MM.1S (cell line): ENCODE results near the gene TBC1D10B.

Source experiments
- DNase-seq: peaks from one replicate; pipeline ENCODE4 v3.0.0-alpha.2; 2015
- H2AFZ ChIP-seq: fragments of 300-600 bp; sonication (generic); 2 replicates; pipeline ENCODE4 v1.6.0; 2016; ENCODE audit warnings: antibody characterized with exemption, low read length
- H3F3A ChIP-seq: fragments of 300-600 bp; sonication (generic); 2 replicates; pipeline ENCODE4 v1.6.1; 2016; ENCODE audit warnings: mild to moderate bottlenecking, antibody characterized with exemption, low read length, moderate library complexity, mixed read lengths; ENCODE audit not compliant: insufficient read depth
- H3K27ac ChIP-seq: fragments of 300-600 bp; sonication (generic); 2 replicates; pipeline ENCODE4 v1.5.1; 2016; ENCODE audit warnings: mild to moderate bottlenecking, low read length
- H3K27me3 ChIP-seq: fragments of 300-600 bp; sonication (generic); replicated peaks from 2 replicates; pipeline ENCODE4 v1.6.0; 2016; ENCODE audit warnings: low read length; ENCODE audit not compliant: insufficient read depth
- H3K36me3 ChIP-seq: fragments of 300-600 bp; sonication (generic); replicated peaks from 2 replicates; pipeline ENCODE4 v1.6.1; 2016; ENCODE audit warnings: mild to moderate bottlenecking, low read length, mixed read lengths; ENCODE audit not compliant: insufficient read depth
- H3K4me1 ChIP-seq: fragments of 300-600 bp; sonication (generic); 2 replicates; pipeline ENCODE4 v1.6.1; 2016; ENCODE audit warnings: low read length, mixed read lengths
- H3K4me2 ChIP-seq: fragments of 300-600 bp; sonication (generic); 2 replicates; pipeline ENCODE4 v1.6.0; 2016; ENCODE audit warnings: low read depth, low read length
- H3K4me3 ChIP-seq: fragments of 300-600 bp; sonication (generic); 2 replicates; pipeline ENCODE4 v1.5.1; 2016; ENCODE audit warnings: low read length, mixed read lengths
- H3K79me2 ChIP-seq: fragments of 300-600 bp; sonication (generic); 2 replicates; pipeline ENCODE4 v1.6.1; 2016; ENCODE audit warnings: mixed run types, low read length, mixed read lengths
- H3K9ac ChIP-seq: fragments of 300-600 bp; sonication (generic); 2 replicates; pipeline ENCODE4 v1.6.1; 2016; ENCODE audit warnings: low read length, mixed read lengths
- H3K9me2 ChIP-seq: fragments of 300-600 bp; sonication (generic); replicated peaks from 2 replicates; pipeline ENCODE4 v1.6.1; 2016; ENCODE audit warnings: mild to moderate bottlenecking, low read length, mixed read lengths; ENCODE audit not compliant: insufficient read depth
- H3K9me3 ChIP-seq: fragments of 300-600 bp; sonication (generic); replicated peaks from 2 replicates; pipeline ENCODE4 v1.6.1; 2016; ENCODE audit warnings: mild to moderate bottlenecking, low read length, mixed read lengths; ENCODE audit not compliant: insufficient read depth
- H4K20me1 ChIP-seq: fragments of 300-600 bp; sonication (generic); 2 replicates; pipeline ENCODE4 v1.6.1; 2016; ENCODE audit warnings: mild to moderate bottlenecking, low read length, moderate library complexity, mixed read lengths; ENCODE audit not compliant: insufficient read depth
- EZH2 ChIP-seq: fragments of 300-600 bp; sonication (generic); optimal IDR thresholded peaks from 2 replicates; pipeline ENCODE3; 2017; ENCODE audit warnings: low read depth, mild to moderate bottlenecking, antibody characterized with exemption, low read length, mixed read lengths
- EZH2phosphoT487 ChIP-seq: fragments of 300-600 bp; sonication (generic); IDR thresholded peaks from 2 replicates; pipeline ENCODE4 v1.6.1; 2018; ENCODE audit warnings: antibody characterized with exemption, low read length
- TF ChIP-seq, protein P1 (sequence below): fragments of 300-600 bp; sonication (generic); IDR thresholded peaks from 2 replicates; pipeline ENCODE4 v1.5.1; 2016; ENCODE audit warnings: antibody characterized with exemption, low read length, mixed read lengths

The TBC1D10B gene

DNA sequence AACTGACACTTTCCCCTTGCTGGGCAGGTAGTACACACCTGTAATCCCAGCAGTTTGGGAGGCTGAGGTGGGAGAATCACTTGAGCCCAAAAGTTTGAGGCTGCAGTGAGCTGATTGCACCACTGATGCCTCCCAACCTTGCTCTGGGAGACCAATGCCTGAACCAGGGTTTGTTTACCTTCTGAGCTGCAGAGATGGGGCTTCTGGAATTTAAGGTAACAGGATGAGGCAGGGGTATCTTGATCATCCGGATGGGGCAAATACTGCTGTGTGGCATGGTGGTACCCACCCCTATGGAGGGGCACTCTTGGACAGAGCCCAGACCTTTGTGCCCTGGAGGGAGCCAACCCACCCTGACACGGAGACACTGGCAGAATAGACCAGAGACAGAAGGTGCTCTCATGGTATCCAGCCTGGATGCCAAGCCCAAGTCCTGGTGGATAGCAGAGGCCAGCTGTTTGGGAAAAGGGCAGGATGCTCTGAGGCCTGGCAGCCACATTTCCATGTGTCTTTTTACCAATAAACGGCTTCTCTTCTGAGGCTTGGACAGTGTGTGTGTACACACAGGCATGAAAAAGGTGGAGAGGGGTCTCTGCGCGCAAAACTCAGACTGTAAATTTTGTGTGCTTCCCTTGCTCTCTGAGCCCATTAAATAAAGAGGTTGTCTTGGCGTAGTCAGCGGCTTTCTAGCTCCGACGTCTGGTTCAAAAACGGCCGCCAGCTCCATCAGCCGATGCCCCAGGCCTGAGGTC is 29.3 kb upstream of the TBC1D10B start:
- H3K9me2 ChIP-seq, result no peaks in the 10 kb centered on the region
- peak overlapping the region; percentile 92; the same call in 1 of the 2 replicates for H2AFZ ChIP-seq
- H3K9me3 ChIP-seq, result no peaks in the 10 kb centered on the region
- H3K4me2 ChIP-seq, result peak overlapping the region; percentile 93
- peaks cover 24% of the 10 kb centered on the region for H3F3A ChIP-seq
- H3K79me2 ChIP-seq, result peaks cover 25% of the 10 kb centered on the region
- H3K4me1 ChIP-seq, result 0 out of 2 replicates have a peak, but pooled peaks cover 4% of the 10 kb centered on the region
- H3K36me3 ChIP-seq, result 0 out of 2 replicates have a peak, but pooled peaks cover 2% of the 10 kb centered on the region
- peak overlapping the region; percentile 78 for H3K4me3 ChIP-seq
- peak overlapping the region; percentile 78; the same call in 1 of the 2 replicates for H3K9ac ChIP-seq
- no peak overlapping the region; the same call in 1 of the 2 replicates for H3K27ac ChIP-seq
- no peak for DNase-seq
- H4K20me1 ChIP-seq, result no peaks in the 10 kb centered on the region
- H3K27me3 ChIP-seq, result no peaks in the 10 kb centered on the region
- TF ChIP-seq, protein P1, sequence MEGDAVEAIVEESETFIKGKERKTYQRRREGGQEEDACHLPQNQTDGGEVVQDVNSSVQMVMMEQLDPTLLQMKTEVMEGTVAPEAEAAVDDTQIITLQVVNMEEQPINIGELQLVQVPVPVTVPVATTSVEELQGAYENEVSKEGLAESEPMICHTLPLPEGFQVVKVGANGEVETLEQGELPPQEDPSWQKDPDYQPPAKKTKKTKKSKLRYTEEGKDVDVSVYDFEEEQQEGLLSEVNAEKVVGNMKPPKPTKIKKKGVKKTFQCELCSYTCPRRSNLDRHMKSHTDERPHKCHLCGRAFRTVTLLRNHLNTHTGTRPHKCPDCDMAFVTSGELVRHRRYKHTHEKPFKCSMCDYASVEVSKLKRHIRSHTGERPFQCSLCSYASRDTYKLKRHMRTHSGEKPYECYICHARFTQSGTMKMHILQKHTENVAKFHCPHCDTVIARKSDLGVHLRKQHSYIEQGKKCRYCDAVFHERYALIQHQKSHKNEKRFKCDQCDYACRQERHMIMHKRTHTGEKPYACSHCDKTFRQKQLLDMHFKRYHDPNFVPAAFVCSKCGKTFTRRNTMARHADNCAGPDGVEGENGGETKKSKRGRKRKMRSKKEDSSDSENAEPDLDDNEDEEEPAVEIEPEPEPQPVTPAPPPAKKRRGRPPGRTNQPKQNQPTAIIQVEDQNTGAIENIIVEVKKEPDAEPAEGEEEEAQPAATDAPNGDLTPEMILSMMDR, result no peak
- TF ChIP-seq EZH2, result no peak
- no peak for TF ChIP-seq EZH2phosphoT487

DNA sequence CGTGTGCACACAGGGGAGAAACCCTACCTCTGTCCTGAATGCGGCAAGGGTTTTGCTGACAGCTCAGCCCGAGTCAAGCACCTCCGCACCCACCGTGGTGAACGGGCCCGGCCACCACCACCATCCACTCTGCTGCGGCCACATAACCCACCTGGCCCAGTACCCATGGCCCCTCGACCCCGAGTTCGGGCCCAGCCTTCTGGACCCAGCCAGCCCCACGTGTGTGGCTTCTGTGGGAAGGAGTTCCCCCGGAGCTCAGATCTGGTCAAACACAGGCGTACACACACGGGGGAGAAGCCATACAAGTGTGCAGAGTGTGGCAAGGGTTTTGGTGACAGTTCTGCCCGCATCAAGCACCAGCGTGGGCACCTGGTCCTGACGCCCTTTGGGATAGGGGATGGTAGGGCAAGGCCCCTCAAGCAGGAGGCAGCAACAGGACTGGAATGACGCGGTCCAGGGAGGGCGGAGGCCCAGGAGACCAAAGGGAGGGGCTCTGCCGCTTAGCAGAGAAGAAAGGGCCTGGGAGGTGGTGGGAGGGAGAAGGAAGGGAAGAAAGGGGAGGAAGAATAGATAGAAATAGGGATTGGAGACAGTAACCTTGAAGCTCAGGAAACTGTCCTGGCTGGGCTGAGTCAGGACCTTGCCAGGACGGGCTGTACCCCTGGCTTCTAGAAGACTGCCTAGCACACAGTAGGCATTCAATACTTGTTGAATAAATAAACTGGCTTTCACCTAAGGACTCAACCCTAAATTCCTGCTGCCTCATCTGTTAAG is 28.6 kb upstream of the TBC1D10B start:
- no peaks in the 10 kb centered on the region for H3K27me3 ChIP-seq
- H3K9me2 ChIP-seq, result no peaks in the 10 kb centered on the region
- H3K9ac ChIP-seq, result no peak overlapping the region
- H3K79me2 ChIP-seq, result peaks cover 25% of the 10 kb centered on the region
- H3K4me2 ChIP-seq, result no peak overlapping the region
- H4K20me1 ChIP-seq, result no peaks in the 10 kb centered on the region
- no peak overlapping the region for H3K4me3 ChIP-seq
- no peak overlapping the region for H2AFZ ChIP-seq
- 0 out of 2 replicates have a peak, but pooled peaks cover 4% of the 10 kb centered on the region for H3K4me1 ChIP-seq
- H3K36me3 ChIP-seq, result 0 out of 2 replicates have a peak, but pooled peaks cover 2% of the 10 kb centered on the region
- TF ChIP-seq, protein P1, result no peak
- TF ChIP-seq EZH2phosphoT487 (no peak), EZH2 (no peak)
- no peak for DNase-seq
- no peaks in the 10 kb centered on the region for H3K9me3 ChIP-seq
- H3F3A ChIP-seq, result peaks cover 29% of the 10 kb centered on the region
- no peak overlapping the region for H3K27ac ChIP-seq

DNA sequence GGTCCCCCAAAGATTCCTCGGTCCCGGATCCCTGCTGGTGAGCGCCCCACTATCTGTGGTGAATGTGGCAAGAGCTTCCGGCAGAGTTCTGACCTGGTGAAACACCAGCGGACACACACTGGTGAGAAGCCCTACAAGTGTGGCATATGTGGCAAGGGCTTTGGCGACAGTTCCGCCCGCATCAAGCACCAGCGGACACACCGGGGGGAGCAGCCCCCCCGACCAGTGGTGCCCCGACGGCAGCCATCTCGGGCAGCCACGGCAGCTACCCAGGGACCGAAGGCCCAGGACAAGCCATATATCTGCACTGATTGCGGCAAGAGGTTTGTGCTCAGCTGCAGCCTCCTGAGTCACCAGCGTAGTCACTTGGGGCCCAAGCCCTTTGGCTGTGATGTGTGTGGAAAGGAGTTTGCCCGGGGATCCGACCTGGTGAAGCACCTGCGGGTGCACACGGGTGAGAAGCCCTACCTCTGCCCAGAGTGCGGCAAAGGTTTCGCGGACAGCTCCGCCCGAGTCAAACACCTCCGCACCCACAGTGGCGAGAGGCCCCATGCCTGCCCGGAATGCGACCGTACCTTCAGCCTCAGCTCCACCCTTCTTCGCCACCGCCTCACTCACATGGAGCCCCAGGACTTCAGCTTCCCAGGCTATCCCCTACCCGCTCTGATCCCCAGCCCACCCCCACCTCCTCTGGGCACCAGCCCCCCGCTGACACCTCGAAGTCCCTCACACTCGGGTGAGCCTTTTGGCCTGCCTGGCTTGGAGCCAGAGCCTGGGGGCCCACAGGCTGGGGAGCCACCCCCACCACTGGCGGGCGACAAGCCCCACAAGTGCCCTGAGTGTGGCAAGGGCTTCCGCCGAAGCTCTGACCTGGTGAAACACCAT is 27.7 kb upstream of the TBC1D10B start:
- no peak overlapping the region for H3K4me3 ChIP-seq
- H3K9ac ChIP-seq, result no peak overlapping the region
- H3K79me2 ChIP-seq, result peaks cover 25% of the 10 kb centered on the region
- H2AFZ ChIP-seq, result no peak overlapping the region
- H3K9me2 ChIP-seq, result no peaks in the 10 kb centered on the region
- H4K20me1 ChIP-seq, result no peaks in the 10 kb centered on the region
- H3K36me3 ChIP-seq, result 0 out of 2 replicates have a peak, but pooled peaks cover 2% of the 10 kb centered on the region
- no peak overlapping the region for H3K27ac ChIP-seq
- 0 out of 2 replicates have a peak, but pooled peaks cover 4% of the 10 kb centered on the region for H3K4me1 ChIP-seq
- H3F3A ChIP-seq, result peaks cover 29% of the 10 kb centered on the region
- no peak for TF ChIP-seq EZH2phosphoT487
- no peak for TF ChIP-seq EZH2
- TF ChIP-seq, protein P1, result no peak
- no peaks in the 10 kb centered on the region for H3K27me3 ChIP-seq
- no peak for DNase-seq
- no peaks in the 10 kb centered on the region for H3K9me3 ChIP-seq
- H3K4me2 ChIP-seq, result no peak overlapping the region
